ENCODE results near the gene MMP27. TPM values are rescaled to one million over a fixed set of nuclear protein-coding genes. Genes with fewer than 3 reads are reported as not detected.

MMP27 gene
- total RNA-seq, 3 donors from 2014 or later, result 0.33 to 2.1 TPM; not detected in 1

DNA sequence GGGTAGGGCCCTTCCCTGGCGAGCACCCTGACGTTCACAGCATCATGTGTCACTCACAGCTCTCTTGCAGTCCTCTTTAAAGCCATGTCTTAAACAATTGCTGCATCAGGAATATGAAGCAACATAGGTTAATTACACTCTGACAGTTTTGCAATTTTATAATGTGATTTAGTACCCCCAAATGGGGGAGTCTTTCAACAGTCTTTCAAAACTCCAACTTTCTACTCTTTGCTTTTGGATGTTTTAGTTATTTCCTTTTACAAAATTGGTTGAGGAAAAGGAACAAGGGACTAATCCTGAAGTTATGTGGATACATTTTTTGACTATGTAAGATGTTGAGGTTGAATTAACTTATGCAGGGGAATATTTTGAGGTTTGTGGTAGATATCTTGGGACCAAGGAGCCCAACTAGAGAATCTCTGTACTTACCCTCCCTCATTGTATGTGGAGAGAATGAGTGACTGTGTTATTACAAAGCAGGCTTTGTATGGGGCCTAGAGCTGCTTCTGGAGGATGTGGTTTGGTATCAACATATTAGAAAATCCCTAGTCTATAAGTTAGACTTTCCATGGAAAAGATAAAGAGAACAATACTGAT, 19.4 kb upstream of the MMP27 start, which contains the start of gene MMP8:
Gene MMP8, minus strand, starts transcription at position 51 of the 597 bp plus-strand sequence. CDS start 99 bp downstream, outside the sequence.
- Histone ChIP-seq H3K27me3 (no peaks in the 10 kb centered on the region), H3K9me3 (no peaks in the 10 kb centered on the region), H3K27ac (no peak within 1 kb of the TSS), H3K36me3 (no peaks in the 10 kb centered on the region), H3K4me3 (no peak within 1 kb of the TSS), H3K4me1 (no peaks in the 10 kb centered on the region)
- DNase-seq (ENCODE audit: low spot score in 2 of 2), result no peak
- TF ChIP-seq POLR2A (IDR thresholded peaks at IDR 0.05), result no peak
- no peak for TF ChIP-seq POLR2AphosphoS5 (IDR thresholded peaks at IDR 0.05)
- TF ChIP-seq, protein P1, sequence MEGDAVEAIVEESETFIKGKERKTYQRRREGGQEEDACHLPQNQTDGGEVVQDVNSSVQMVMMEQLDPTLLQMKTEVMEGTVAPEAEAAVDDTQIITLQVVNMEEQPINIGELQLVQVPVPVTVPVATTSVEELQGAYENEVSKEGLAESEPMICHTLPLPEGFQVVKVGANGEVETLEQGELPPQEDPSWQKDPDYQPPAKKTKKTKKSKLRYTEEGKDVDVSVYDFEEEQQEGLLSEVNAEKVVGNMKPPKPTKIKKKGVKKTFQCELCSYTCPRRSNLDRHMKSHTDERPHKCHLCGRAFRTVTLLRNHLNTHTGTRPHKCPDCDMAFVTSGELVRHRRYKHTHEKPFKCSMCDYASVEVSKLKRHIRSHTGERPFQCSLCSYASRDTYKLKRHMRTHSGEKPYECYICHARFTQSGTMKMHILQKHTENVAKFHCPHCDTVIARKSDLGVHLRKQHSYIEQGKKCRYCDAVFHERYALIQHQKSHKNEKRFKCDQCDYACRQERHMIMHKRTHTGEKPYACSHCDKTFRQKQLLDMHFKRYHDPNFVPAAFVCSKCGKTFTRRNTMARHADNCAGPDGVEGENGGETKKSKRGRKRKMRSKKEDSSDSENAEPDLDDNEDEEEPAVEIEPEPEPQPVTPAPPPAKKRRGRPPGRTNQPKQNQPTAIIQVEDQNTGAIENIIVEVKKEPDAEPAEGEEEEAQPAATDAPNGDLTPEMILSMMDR (IDR thresholded peaks at IDR 0.05), result no peak
- intact Hi-C loops (cut with DNase I; ENCODE audit: low total_unique reads), result no loop called here

DNA sequence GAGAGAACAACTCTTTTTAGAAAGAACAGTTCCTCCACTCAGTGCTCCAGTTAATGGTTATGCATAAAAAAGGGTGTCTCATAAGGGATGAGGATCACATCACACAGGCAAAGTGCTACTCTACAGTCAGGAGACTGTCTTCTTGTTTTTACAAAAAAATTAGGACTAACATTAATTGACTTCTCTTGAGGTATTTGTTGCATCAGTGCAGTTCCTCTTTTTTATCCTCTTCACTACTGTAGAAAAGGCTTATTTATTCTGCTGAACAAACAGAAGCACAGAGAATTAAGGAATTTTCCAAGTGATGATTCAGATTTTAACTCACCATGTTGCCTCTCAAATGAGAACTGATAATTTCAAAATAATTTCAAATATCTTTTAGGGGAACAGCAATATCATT, 17.3 kb upstream of the MMP27 start:
- no peaks in the 10 kb centered on the region for H3K36me3 ChIP-seq
- no peaks in the 10 kb centered on the region for H3K9me3 ChIP-seq
- H3K27ac ChIP-seq, result no peak overlapping the region
- intact Hi-C loops (cut with DNase I; ENCODE audit: low total_unique reads), result no loop called here
- TF ChIP-seq POLR2A (IDR thresholded peaks at IDR 0.05) (no peak), POLR2AphosphoS5 (IDR thresholded peaks at IDR 0.05) (no peak)
- TF ChIP-seq, protein P1 (IDR thresholded peaks at IDR 0.05), result no peak
- H3K27me3 ChIP-seq, result no peaks in the 10 kb centered on the region
- H3K4me3 ChIP-seq, result no peak overlapping the region
- DNase-seq (ENCODE audit: low spot score in 2 of 2), result no peak
- H3K4me1 ChIP-seq, result no peaks in the 10 kb centered on the region

DNA sequence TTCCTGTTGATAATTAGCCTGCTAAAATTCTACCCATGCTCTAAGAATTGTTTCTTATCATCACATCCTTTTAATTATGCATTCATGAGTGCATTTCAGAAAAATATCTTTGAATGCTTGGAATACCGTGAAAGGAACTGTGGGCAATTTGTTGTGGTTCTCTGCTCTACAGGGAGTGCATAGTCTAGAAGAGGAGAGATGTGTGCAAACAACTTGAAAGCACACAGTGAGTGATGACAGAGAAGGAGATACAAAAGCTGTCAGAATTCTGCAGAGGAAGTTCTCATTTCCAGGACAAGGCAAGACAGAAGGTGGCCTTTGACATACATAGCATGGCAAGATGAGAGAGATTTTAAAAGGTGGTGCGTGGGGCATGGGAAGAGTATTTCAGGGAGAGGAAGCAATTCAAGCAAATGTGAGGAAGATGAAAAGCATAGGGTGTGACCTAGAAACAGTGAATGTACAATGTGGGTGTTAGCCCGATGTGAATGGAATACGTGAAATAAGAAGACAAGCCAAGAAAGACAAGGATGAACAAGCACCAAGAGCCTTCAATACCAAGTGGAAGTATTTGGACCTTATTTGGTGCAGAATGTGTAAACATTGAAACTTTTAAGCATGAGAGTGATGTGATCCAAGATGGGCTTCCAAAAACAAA, 14.2 kb upstream of the MMP27 start:
- H3K36me3 ChIP-seq, result no peaks in the 10 kb centered on the region
- H3K9me3 ChIP-seq, result no peaks in the 10 kb centered on the region
- no peak overlapping the region for H3K27ac ChIP-seq
- no peaks in the 10 kb centered on the region for H3K27me3 ChIP-seq
- no peak overlapping the region for H3K4me3 ChIP-seq
- TF ChIP-seq POLR2AphosphoS5 (IDR thresholded peaks at IDR 0.05) (no peak), POLR2A (IDR thresholded peaks at IDR 0.05) (no peak)
- TF ChIP-seq, protein P1 (IDR thresholded peaks at IDR 0.05), result no peak
- DNase-seq (ENCODE audit: low spot score in 2 of 2), result no peak
- H3K4me1 ChIP-seq, result no peaks in the 10 kb centered on the region
- intact Hi-C loops (cut with DNase I; ENCODE audit: low total_unique reads), result no loop called here

DNA sequence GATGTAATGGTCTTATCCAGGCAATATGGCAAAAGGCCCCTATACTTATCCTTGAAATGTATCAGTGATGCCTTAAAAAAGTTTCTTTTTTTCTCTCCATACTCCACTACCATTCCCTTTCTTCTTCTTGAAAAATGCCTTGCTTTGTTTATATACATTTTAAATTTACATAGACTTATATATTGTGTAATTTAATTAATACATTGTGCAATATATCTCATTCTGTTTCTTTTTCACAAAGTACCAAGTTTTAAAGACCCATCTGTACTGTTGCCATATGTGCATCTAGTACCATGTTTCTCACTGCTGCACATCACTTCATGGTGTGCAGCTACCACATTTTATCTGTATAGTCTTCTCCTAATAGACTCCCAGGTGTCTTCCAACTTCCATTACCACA, 11.7 kb upstream of the MMP27 start:
- H3K27ac ChIP-seq, result no peak overlapping the region
- no peak for DNase-seq (ENCODE audit: low spot score in 2 of 2)
- TF ChIP-seq POLR2AphosphoS5 (IDR thresholded peaks at IDR 0.05), result no peak
- no peak for TF ChIP-seq POLR2A (IDR thresholded peaks at IDR 0.05)
- TF ChIP-seq, protein P1 (IDR thresholded peaks at IDR 0.05), result no peak
- intact Hi-C loops (cut with DNase I; ENCODE audit: low total_unique reads), result no loop called here
- H3K27me3 ChIP-seq, result no peaks in the 10 kb centered on the region
- no peaks in the 10 kb centered on the region for H3K9me3 ChIP-seq
- no peaks in the 10 kb centered on the region for H3K4me1 ChIP-seq
- no peak overlapping the region for H3K4me3 ChIP-seq
- H3K36me3 ChIP-seq, result no peaks in the 10 kb centered on the region

DNA sequence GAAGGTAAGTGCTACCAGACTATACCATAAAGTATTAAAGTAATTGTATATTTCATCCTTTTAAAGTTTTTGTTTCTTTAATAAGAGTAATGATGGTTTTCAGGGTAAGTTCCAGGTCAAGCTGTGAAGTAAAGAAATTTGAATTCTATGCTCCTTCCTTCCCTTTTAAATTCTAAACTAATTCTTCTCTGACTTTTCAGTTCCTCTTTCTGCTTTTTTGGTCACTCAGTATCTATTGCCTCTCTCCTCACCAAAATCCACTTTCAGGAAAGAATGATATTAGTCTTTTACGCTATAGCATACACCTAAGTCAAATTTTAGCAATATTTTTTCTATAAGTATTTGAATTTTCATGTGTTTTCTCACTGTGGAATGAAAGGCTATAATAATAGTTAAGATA, 11.0 kb upstream of the MMP27 start:
- Histone ChIP-seq H3K36me3 (no peaks in the 10 kb centered on the region), H3K9me3 (no peaks in the 10 kb centered on the region), H3K27ac (no peak overlapping the region), H3K4me3 (no peak overlapping the region), H3K4me1 (no peaks in the 10 kb centered on the region), H3K27me3 (no peaks in the 10 kb centered on the region)
- intact Hi-C loops (cut with DNase I; ENCODE audit: low total_unique reads), result no loop called here
- TF ChIP-seq POLR2A (IDR thresholded peaks at IDR 0.05) (no peak), POLR2AphosphoS5 (IDR thresholded peaks at IDR 0.05) (no peak)
- TF ChIP-seq, protein P1 (IDR thresholded peaks at IDR 0.05), result no peak
- DNase-seq (ENCODE audit: low spot score in 2 of 2), result no peak

Data from breast epithelium (tissue), 4 donors.